ENCODE results near the gene YWHAB.
"Not testable (repeated sequence)": the region's sequence is repeated elsewhere in the genome, so short reads cannot be mapped to it uniquely, and the experiment has no call there.

The YWHAB gene

DNA sequence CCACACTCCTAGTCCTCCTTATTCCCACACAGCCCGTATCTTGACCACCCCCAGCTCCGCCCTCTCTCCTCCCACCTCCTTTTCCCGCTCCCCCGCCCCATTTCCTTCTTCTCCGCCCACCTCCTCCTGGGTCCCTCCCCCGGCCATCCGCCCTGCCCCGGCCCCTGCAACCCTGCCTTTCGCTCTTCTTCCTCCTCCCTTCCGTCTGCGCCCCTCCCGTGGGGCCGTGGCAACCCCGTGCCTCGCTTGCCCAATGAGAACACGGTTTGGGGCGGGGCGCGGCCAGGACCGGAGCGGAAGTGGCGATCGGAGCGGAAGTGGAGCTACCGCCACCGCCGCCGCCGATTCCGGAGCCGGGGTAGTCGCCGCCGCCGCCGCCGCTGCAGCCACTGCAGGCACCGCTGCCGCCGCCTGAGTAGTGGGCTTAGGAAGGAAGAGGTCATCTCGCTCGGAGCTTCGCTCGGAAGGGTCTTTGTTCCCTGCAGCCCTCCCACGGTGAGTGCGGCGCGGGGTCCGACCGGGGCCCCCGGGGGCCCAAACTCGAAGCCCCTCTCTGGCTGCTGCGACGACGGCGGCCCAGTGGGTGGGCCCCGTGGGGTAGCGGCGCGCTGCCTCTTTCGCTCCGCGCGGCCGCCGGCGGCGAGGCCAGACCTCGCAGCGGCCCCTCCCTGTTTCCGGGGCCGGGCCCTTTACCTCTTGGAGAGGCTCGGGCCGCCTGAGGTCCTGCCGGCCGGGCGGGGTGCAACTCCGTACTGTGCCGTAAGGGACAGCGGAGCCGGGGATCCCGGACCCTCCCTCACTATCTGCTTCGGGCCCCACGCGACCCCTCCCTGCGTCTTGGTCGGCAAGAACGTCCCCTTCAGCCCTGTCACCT lies at the start of gene YWHAB:
Gene YWHAB (plus strand): TSS at position 314 of the 874 bp plus-strand sequence. CDS start 15,829 bp downstream, outside the sequence.
- DNase-seq: peak; percentile 95 to 98

DNA sequence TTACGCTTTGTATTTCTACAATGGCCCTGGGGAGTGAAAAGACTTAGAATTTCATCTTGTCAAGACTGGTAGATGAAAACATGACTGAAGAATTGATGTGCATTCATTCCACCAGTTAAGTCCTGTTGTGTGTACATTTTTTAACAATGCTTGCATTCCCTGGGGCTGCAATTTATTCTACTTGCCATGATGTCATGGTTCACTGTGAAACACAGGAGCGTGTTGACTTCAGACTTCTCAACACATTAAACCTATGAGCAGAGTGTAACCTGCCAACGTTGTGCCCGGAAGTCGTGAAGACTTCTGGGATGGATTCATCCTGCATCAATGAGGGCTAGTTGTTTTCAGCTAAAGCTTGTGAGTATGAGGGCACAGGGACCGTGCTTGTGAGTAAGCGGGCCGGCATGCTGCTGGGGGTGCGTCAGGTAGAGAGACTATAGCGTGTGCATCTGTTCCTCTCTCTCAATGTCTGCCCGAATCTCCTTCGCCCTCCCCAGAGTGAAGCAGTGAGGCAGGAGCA lies 48.8 kb upstream of the YWHAB start:
- DNase-seq: no peak

DNA sequence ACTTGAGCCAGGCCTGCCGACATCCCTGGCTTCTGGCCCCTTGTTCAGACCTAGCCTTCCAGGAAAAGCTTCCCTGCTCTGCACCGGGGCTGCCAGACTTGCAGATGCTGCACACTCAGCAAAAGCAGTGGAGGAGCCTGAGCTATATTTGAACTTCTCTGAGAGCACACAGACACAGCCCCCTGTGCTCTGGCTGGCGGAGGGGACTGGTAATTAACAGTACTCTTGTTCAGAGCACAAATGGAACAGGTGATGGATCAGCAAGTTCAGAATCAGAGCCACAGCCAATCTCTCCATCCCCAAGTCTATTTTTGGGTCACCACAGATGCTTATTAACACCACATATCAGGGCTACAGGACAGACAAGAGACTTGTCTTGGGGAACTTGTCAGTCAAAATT lies 47.6 kb upstream of the YWHAB start:
- DNase-seq: no peak

DNA sequence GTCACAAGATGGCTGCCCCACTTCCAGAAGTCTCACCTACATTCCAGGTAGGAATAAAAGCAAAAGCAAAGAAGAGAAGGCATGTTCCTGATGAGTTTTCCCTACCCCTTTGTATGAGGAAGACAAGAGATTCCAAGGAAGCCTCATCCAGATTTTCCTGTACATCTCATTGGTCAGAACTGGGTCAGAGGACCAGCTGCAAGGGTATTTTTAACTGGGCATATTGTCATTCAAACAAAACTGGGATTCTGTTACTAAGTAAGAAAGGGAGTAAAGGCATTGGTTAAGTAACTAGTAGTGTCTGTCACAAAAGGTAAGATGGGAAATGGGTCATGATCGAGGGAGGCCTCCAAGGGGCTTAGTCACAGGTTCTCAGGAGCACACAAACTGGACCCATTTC lies 47.0 kb upstream of the YWHAB start:
- DNase-seq: no peak

DNA sequence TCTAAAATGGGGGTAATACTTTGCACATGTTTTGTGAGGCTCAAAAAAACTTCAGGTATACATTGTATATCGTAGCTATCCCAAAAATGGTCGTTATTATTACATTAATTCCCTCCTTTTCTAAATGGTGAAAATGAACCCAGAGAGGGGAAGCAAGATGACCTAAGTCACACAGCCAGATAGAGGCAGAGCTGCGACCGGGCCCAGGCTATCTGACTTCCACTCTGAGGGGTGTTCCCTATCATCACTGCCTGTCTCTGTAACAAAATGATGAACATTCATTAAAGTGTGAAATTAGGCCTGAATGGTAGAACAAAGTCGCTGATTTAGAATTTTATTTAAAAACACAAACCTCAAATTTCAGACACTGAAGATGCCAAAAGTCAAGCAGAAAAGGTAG lies 46.0 kb upstream of the YWHAB start:
- DNase-seq: no peak

DNA sequence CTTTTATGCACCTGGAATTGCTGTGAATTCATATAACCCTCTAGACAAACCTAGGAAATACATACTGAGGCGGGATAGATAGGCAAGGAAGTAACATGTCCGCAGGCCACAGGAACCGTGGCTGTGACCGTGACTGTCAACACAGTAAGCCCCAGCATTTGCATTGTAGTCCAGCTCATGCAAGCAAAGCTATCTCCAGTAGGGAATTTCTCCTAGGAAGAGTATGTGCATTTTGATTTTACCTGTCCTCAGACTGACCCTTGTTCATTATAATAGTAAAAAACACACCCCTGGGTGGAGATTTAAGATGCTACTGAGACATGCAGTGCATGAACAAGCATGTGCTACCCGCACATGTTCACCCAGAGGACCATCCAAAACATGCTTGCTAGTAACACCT lies 44.7 kb upstream of the YWHAB start:
- no peak for DNase-seq

DNA sequence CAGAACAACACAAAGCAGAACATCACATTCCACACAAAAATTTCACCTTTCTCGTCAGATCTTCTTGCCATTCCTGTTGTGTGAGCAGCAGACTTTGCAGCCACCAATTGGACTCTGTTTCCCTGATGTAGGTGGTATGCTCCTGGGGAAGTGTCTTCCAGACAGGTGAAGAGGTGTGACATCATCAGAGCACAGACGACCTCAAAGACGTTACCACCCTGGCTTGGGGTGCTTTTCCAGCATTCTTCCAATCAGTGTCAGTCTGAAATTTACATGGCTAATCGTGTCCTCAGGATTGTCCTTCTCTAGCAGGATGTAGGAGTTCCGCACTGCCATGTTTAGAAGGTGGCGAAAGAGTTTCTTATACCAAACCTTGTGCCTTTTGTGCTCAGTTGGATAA lies 43.5 kb upstream of the YWHAB start:
- no peak for DNase-seq

DNA sequence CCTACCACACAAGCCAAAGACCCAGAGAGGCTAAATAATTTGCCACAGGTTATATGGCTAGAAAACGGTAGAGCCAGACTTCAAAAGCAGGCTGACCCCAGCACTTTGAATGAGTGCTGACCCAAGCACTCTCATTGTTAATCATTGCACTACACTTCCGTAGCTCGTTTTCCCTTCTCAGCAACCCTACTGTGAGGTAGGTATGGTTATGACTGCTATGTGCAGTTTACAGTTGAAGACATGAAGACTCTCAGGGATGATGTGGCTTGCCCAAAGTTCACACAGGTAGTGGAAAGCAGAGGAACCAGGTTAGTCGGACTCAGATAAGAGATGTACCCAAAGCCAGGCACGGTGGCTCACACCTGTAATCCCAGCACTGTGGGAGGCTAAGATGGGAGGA lies 41.6 kb upstream of the YWHAB start:
- no peak for DNase-seq

DNA sequence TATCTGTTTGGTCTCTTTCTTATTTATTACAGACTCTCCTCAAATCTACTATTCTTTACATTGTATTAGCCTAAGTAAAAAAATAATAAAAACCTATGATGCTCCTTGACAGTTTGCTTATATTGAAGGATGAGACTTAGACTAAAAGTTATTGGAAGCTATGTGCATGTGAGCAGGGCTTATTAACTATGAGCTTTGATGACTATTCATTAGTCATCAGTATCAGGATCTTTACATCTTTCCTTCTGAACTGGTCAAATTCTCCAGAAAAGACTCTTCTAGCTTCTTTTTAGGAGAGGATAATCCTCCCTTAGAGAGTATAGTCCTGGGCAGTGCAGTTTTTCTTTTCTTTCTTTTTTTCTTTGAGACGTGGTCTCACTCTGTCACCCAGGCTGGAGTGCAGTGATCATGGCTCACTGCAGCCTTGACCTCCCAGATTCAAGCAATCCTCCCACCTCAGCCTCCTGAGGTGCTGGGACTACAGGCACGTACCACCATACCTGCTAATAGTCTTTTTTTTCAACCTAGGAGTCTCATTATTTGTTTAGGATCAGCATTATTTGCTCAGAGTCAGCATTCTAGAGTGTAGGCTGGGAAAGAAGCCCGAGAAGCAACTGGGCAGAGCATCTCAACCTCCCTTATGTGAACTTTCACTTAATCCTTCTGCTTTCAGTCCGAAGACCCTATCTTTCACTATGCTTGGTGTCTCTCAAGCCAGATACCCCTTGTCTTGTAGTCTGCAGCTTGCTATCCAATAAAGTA lies 37.1 kb upstream of the YWHAB start:
- no peak for DNase-seq

DNA sequence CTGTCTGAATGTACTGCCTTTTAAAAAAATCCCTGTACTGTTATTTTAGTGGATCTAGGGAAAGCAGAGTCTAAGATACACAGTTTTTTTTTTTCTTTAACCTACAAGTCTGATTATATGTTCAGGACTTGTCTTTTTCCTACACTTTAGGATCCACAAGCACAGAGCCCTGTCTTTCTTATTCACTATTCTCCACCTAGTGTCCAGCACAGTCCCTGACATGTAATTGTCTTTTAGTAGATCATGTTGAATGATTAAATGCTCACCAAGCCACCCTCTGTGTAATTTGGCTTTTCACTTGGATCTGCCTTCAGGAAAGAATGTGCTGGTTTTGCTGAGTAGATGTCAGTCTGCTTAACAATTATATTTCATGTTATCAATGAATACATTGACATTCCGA lies 35.8 kb upstream of the YWHAB start:
- no peak for DNase-seq

DNA sequence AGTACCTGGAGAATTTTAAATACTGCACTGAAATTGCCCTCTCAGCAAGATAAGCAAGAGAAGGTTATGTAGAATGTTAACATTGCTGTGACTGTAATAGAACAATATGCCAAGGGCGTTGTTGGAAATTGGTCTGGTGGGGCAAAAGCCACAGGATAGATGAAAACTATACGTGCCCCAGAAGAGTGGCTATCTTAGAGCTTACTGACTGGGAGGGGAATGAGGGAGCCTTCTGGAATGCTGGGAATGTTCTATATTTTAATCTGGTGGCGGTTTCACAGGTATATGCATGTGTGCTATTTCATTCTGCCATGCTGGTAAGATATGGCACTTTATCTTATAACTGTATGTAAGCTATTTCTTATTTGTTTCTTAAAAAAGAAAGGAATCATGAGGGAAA lies 35.2 kb upstream of the YWHAB start:
- DNase-seq: no peak

DNA sequence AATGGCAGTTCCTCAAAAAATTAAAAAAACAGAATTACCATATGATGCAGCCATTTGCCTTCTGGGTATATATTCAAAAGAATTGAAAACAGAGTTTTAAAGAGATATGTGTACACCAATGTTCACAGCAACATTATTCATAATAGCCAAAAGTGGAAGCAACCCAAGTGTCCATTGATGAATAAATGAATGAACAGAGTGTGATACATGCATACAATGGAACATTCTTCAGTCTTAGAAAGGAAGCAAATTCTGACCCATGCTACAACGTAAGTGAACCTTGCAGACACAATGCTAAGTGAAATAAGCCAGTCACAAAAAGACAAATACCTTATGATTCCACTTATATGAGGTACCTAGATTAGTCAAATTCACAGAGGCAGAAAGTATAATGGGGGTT lies 34.7 kb upstream of the YWHAB start:
- no peak for DNase-seq

DNA sequence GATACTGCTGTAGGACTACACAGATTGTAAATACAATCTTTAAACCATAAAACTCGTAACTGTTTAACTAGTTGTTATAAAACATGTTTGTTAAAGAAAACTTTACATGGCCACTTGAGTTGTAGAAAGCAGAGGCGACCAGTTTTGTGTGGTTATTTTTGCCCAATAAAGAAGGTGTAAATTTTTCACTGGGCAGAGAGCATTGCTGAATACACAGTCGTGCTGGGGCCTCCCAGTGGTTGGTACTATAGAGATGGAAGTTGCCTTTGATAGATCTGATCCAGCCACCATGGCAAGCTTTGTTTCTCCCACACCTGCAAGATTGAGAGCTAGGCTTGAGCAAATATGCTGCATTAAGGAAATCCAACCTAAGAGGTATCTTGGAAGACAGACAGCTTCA lies 34.0 kb upstream of the YWHAB start:
- no peak for DNase-seq

DNA sequence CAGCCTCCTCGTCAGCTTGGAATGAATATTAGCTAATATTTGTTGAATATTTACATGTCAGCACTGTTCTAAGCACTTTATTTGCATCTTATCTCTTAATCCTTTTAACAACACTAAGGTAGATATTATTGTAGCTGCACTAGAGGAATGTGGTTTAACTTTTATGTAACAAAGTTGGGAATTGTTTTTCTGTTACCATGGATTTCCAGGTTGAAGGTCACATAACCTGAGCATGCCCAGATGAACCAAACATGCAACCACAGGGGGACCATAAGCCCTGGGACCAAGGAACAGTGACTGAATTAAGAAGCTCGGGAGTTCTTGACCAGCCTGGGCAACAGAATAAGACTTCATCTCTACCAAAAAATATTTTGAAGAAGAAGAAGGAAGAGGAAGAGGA lies 29.1 kb upstream of the YWHAB start:
- DNase-seq: no peak

DNA sequence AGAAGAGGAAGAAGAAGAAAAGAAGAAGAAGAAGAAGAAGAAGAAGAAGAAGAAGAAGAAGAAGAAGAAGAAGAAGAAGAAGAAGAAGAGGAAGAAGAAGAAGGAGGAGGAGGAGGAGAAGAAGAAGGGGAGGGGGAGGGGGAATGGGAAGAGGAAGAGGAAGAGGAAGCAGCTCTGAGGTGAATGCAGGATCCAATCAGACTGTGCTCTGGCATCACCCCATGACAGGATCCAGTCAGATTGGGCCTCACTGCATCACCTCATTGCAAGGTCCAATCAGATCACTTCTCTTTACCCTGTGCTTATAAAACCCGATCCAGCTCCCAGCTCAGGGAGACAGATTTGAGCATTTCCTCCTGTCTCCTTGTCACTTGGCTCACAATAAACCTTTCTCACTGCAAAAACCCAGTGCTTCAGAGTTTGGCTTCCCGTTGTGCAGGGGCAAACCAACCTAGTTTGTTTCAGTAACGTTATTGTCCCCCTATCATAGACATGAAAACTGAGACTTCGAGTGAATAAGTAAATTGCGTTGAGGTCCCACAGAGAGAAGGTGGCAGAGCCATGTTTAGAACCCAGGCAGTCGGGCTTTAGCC lies 28.6 kb upstream of the YWHAB start:
- no peak for DNase-seq

DNA sequence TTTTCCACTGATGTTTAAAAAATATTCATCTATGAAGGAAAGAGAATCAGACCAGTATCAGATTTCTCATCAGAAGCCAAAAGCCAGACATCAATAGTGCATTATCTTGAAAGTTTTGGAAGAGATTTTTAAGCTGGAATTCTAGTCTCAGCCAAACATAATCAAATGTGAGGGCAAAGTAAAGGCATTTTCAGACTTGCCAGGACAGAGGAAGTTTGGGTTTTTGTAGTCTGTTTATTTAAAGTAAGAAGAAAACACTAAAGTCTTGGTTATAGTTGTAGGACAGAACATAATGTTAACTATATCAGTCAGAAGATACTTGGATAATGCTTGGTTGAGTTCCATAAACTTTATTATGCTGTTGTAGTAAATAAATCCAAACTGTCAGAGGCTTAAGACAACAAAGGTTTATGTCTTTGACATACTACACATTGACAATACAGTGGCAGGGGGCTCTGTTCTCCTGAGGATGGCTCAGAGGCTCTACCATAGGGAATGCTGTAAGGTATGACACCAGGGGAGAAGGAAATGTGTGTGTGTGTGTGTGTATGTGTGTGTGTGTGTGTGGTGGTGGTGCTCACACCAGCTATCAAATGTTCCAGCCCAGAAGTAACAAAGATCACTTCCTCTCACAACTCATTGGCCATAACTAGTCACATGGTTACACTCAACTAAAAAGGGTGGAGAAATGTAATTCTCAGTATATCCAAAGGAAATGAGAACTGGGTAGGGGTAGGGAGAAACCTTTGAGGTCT lies 26.7 kb upstream of the YWHAB start:
- DNase-seq: no peak

DNA sequence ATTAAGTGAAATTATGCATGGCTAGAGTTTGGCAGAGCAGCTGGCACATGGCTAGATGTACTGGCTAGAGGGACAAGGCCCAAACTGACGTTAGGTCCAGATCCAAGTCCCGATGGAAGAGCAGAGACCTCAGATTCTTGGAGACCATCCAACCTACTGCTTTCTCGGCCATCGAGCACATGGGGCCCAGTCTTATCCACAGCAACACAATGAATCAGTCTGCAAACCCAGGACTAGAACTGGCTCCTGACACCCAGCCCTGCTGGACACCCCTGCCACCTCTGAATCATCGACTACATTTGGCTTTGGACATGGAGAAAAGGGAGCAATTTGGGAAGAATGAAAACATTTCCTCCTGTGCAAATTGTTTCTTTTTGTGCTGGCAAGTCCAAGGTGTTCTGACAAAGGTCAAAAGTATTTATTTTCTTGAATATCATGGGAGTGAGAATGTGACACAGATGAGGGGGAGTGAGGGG lies 23.9 kb upstream of the YWHAB start:
- DNase-seq: no peak

DNA sequence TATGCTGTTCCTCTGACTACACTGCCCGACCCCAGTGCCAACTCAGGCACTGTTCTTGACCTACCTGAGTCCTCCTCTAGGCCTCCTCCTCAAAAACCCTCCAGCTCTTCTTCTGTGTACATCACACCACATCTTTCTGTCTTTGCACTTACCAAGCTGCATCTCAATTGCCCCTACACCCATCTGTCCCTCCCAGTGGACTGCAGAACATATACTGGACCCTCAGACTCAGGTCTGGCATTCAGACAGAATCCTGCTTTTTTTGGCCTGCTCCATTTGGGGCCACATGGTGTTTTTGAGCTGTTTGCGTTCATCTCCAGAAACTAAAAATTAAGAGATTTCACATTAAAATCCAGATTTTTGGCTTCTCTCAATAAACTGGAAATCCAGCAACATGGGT lies 23.2 kb upstream of the YWHAB start:
- no peak for DNase-seq

DNA sequence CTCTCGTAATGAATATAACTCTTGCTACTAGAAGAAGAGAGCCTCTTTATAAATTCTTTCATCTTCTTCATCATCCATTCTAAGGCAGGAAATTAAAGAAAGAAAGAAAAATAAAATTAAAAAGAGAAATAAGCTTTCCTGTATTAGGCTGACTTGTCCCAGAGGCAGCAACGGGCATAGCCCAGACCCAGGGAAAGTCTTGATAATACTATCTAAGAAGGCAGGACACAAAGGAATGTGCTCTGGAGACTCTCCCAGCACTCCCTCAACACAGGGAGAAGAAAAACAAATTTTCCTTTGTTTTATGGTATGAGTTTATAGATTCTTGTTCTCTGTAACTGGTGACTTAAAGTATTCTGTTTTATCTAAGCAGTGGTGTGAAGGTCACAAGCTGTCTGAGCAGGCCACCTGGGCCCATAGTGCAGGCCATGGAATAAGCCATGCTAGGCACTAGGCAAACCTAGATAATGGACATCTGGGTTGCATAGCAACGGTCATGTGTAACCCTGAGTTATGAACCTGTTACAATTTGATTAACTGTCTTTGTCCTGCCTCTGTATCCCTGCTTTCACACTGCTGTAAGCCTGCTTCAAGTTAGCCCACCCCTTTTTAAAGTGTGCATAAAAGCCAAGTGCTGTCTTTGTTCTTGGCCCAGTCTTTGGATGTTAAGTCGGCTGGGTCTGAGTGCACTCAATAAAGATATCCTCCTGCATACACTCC lies 22.0 kb upstream of the YWHAB start:
- not testable (repeated sequence) for DNase-seq

DNA sequence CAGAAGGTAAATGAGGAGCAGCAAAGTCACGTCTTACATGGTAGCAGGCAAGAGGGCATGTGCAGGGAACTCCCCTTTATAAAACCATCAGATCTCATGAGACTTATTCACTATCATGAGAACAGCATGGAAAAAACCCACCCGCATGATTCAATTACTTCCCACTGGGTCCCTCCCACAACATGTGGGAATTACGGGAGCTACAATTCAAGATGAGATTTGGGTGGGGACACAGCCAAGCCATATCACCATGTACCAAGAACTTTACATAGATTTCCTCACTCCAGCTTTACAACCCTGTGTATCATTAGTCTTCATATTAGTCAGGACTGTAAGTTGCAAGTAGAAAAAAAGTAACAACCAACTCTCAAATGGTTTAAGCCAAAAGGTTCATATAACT lies 21.0 kb upstream of the YWHAB start:
- not testable (repeated sequence) for DNase-seq

DNA sequence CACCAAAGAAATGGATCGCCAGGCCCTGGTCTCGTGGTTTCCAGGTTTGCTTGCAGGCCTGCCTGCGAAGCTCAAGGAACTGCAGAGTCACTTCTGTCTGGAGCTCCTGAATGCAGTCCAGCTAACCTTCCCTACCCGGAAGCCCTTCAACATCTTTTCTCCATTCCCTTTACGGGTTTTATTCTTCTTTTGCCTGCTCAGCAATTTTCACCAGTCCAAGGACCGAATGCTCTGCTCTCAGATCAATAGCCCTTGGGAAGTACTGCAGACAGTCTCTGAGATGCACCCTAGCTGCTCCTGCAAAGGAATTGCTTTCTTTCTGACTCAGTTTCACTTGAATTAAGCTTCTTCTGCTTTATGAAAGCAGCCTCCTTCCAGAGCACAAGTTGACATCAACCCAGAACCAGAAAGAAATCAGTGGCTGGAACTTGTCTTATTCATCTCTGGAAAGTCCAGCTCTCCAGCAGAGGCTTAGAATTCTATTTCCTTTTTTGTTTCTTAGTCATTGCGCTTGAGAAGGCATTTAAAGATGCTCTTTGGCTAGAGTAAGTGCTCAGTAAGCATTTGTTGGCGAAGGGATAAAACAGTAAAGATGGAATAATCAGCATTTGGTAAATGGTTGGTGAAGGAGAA lies 18.7 kb upstream of the YWHAB start:
- DNase-seq: no peak

DNA sequence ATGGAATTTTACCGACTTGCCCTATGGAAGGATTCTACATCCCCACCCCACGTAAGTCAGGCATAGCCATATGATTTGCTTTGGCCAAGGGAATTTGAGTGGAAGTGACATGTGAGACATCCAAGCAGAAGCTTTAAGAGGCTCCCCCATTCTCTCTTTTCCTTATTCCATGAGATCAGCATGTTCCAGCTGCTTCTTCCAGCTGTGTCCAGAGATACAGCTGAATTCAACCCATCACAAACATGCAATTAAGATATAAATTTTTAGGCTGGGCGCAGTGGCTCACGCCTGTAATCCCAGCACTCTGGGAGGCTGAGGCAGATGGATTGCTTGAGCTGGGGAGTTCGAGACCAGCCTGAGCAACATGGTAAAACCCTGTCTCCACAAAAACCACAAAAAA lies 16.0 kb upstream of the YWHAB start:
- DNase-seq: no peak

Data from SHP77 (cell line).